CD14-positive monocyte (primary cell): Measurements from ENCODE around the gene STX8. TPM values are rescaled to one million over a fixed set of nuclear protein-coding genes. Genes with fewer than 3 reads are reported as not detected.

ENCODE experiments used
- DNase-seq, 3 donors: peaks; one replicate each; pipeline ENCODE4 v3.0.0-alpha.2; 2011 to 2022
- H2AFZ ChIP-seq: 2 replicates; pipeline ENCODE4 v1.6.0; 2012; ENCODE audit warnings: mild to moderate bottlenecking, low read depth, low read length, inconsistent platforms; ENCODE audit not compliant: insufficient read depth, poor library complexity, severe bottlenecking
- H3K27ac ChIP-seq, 2 donors: 1 replicate in 1 of 2; 2 replicates in 1 of 2; pipeline ENCODE4 v1.5.1; 2012 to 2013; ENCODE audit warnings: low read length in 2 of 2, control low read depth in 1 of 2, inconsistent platforms in 1 of 2, low read depth in 1 of 2, mild to moderate bottlenecking in 1 of 2
- H3K27me3 ChIP-seq, 2 donors: one replicate each; pipeline versions ENCODE4 v1.6.0 to v1.6.1; 2011 to 2013; ENCODE audit warnings: low read length in 2 of 2; ENCODE audit not compliant: control insufficient read depth in 2 of 2, insufficient read depth in 2 of 2
- H3K36me3 ChIP-seq, 2 donors: replicated peaks in 1 of 2; 1 replicate in 1 of 2; 2 replicates in 1 of 2; pipeline versions ENCODE4 v1.5.1 to v1.6.1; 2012 to 2013; ENCODE audit warnings: low read length in 2 of 2, control low read depth in 1 of 2, inconsistent platforms in 1 of 2, mild to moderate bottlenecking in 1 of 2; ENCODE audit not compliant: insufficient read depth in 2 of 2, control insufficient read depth in 1 of 2
- H3K4me1 ChIP-seq, 2 donors: 1 replicate in 1 of 2; 2 replicates in 1 of 2; pipeline versions ENCODE4 v1.5.1 to v1.6.1; 2012 to 2013; ENCODE audit warnings: low read length in 2 of 2, control low read depth in 1 of 2, inconsistent platforms in 1 of 2, mild to moderate bottlenecking in 1 of 2, moderate library complexity in 1 of 2; ENCODE audit not compliant: insufficient read depth in 2 of 2, control insufficient read depth in 1 of 2
- H3K4me2 ChIP-seq: replicated peaks from 2 replicates; pipeline ENCODE3; 2012; ENCODE audit warnings: low read length, moderate library complexity, mild to moderate bottlenecking; ENCODE audit not compliant: poor library complexity, severe bottlenecking; ENCODE audit errors: extremely low read depth
- H3K4me3 ChIP-seq, 3 experiments: fragments of 200-600 bp in 1 of 3; sonication (generic) in 1 of 3; replicated peaks in 1 of 3; 1 replicate in 2 of 3; 2 replicates in 1 of 3; pipeline ENCODE4 v1.5.1; 2011 to 2013; ENCODE audit warnings: low read length in 3 of 3, mild to moderate bottlenecking in 3 of 3, control low read depth in 2 of 3, low read depth in 2 of 3, inconsistent platforms in 1 of 3, moderate library complexity in 1 of 3
- H3K79me2 ChIP-seq: 2 replicates; pipeline ENCODE4 v1.6.0; 2012; ENCODE audit warnings: mild to moderate bottlenecking, control low read depth, inconsistent platforms, low read length, moderate library complexity; ENCODE audit not compliant: insufficient read depth
- H3K9ac ChIP-seq: 2 replicates; pipeline ENCODE4 v1.6.0; 2017; ENCODE audit warnings: low read length, mild to moderate bottlenecking; ENCODE audit not compliant: insufficient read depth, poor library complexity, severe bottlenecking
- H3K9me3 ChIP-seq, 2 donors: replicated peaks in 1 of 2; 1 replicate in 1 of 2; 2 replicates in 1 of 2; pipeline versions ENCODE4 v1.5.1 to v1.6.1; 2012 to 2013; ENCODE audit warnings: low read length in 2 of 2, control low read depth in 1 of 2; ENCODE audit not compliant: control insufficient read depth in 1 of 2, insufficient read depth in 1 of 2
- H4K20me1 ChIP-seq: 2 replicates; pipeline ENCODE4 v1.6.0; 2012; ENCODE audit warnings: mild to moderate bottlenecking, low read length, control low read depth, moderate library complexity; ENCODE audit not compliant: insufficient read depth
- H3K27ac Mint-ChIP-seq, 7 donors: one replicate each; pipeline ENCODE4 v1.8.0; 2020; ENCODE audit warnings: mild to moderate bottlenecking in 7 of 7, mixed read lengths in 7 of 7, moderate library complexity in 6 of 7, inconsistent platforms in 2 of 7
- H3K27me3 Mint-ChIP-seq, 3 donors: one replicate each; pipeline ENCODE4 v1.8.0; 2021 to 2022; ENCODE audit warnings: low read depth in 3 of 3, mild to moderate bottlenecking in 3 of 3, mixed read lengths in 3 of 3, moderate library complexity in 3 of 3, inconsistent platforms in 1 of 3
- H3K36me3 Mint-ChIP-seq, 2 donors: one replicate each; pipeline ENCODE4 v1.8.0; 2020; ENCODE audit warnings: mixed read lengths in 2 of 2, inconsistent platforms in 1 of 2, mild to moderate bottlenecking in 1 of 2
- H3K4me1 Mint-ChIP-seq: one replicate; pipeline ENCODE4 v1.8.0; 2020; ENCODE audit warnings: mild to moderate bottlenecking, mixed read lengths
- H3K4me3 Mint-ChIP-seq, 2 donors: one replicate each; pipeline ENCODE4 v1.8.0; 2020; ENCODE audit warnings: mild to moderate bottlenecking in 2 of 2, mixed read lengths in 2 of 2, moderate library complexity in 1 of 2
- H3K9me3 Mint-ChIP-seq, 7 donors: one replicate each; pipeline ENCODE4 v1.8.0; 2020 to 2022; ENCODE audit warnings: mixed read lengths in 7 of 7, mild to moderate bottlenecking in 6 of 7, moderate library complexity in 6 of 7, inconsistent platforms in 2 of 7
- WGBS: methylation state at CpG from one replicate; pipeline ENCODE4 v1.1.5; 2013; ENCODE audit warnings: missing lambda C conversion rate; ENCODE audit not compliant: insufficient coverage; 5-methylcytosine and 5-hydroxymethylcytosine counted together
- intact Hi-C, 2 donors: fragments of 100-400 bp; cut with micrococcal nuclease; formaldehyde crosslinking; loops; one replicate each; pipeline versions ENCODE4 v1.15.0 to v1.15.1; 2023
- polyA plus RNA-seq, 3 donors: library from polyadenylated mRNA; depleted of rRNA in 1 of 3; unstranded in 2 of 3; stranded (reverse) in 1 of 3; fragments of 300-500 nt in 2 of 3; fragments of >200 nt in 1 of 3; fragmentation: Illumina TruSeq in 2 of 3; gene quantifications; 1 replicate in 2 of 3; 2 replicates in 1 of 3; pipeline ENCODE4 v1.2.3, GENCODE V29; 2012 to 2021
- TF ChIP-seq, protein P1 (sequence below): fragments of 200-600 bp; IDR thresholded peaks from one replicate; pipeline ENCODE4 v1.8.0; 2022; ENCODE audit warnings: antibody characterized with exemption, mild to moderate bottlenecking

The STX8 gene
- polyA plus RNA-seq, 3 donors: 44.4 to 170 (median 142) TPM

DNA sequence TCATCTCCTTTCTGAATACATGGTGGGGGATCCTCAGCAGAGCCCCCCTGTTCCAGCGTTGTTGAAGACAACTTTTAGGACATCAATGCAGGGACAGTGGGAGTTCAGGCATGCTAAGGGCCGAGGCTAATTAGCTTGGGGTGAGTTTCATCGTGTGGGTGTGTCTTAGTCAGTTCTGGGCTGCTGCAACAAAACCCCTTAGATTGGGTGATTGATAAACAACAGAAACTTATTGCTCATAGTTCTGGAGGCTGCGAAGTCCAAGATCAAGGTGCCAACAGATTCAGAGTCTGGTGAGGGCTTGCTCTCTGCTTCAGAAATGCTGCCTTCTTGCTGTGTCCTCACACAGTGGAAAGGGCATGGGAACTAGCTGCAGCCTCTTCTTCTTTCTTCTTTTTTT is 340.3 kb downstream of the STX8 start:
- Histone ChIP-seq H3K9ac (no peak overlapping the region), H2AFZ (no peak overlapping the region), H3K27ac (no peak overlapping the region), H4K20me1 (no peaks in the 10 kb centered on the region), H3K4me1 (peaks cover 9 to 14% of the 10 kb centered on the region in 2 donors), H3K36me3 (no peaks in the 10 kb centered on the region), H3K4me2 (no peak overlapping the region), H3K27me3 (peaks cover 4 to 38% of the 10 kb centered on the region in 2 donors), H3K9me3 (no peaks in the 10 kb centered on the region), H3K4me3 (no peak overlapping the region), H3K79me2 (no peaks in the 10 kb centered on the region)
- Mint-ChIP-seq H3K27ac (peak overlapping the region in 1 of 7 donors; percentile 27), H3K4me1 (peaks cover 12% of the 10 kb centered on the region), H3K36me3 (no peaks in the 10 kb centered on the region), H3K4me3 (no peak overlapping the region), H3K27me3 (peaks cover 23 to 60% (median 43%) of the 10 kb centered on the region in 3 donors), H3K9me3 (peaks cover 0 to 6% (median 0%) of the 10 kb centered on the region in 7 donors)
- 92% methylated on average over 3 of the region's 4 CpGs for WGBS
- TF ChIP-seq, protein P1, sequence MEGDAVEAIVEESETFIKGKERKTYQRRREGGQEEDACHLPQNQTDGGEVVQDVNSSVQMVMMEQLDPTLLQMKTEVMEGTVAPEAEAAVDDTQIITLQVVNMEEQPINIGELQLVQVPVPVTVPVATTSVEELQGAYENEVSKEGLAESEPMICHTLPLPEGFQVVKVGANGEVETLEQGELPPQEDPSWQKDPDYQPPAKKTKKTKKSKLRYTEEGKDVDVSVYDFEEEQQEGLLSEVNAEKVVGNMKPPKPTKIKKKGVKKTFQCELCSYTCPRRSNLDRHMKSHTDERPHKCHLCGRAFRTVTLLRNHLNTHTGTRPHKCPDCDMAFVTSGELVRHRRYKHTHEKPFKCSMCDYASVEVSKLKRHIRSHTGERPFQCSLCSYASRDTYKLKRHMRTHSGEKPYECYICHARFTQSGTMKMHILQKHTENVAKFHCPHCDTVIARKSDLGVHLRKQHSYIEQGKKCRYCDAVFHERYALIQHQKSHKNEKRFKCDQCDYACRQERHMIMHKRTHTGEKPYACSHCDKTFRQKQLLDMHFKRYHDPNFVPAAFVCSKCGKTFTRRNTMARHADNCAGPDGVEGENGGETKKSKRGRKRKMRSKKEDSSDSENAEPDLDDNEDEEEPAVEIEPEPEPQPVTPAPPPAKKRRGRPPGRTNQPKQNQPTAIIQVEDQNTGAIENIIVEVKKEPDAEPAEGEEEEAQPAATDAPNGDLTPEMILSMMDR: no peak
- DNase-seq: no peak
- intact Hi-C loops: no loop called here

DNA sequence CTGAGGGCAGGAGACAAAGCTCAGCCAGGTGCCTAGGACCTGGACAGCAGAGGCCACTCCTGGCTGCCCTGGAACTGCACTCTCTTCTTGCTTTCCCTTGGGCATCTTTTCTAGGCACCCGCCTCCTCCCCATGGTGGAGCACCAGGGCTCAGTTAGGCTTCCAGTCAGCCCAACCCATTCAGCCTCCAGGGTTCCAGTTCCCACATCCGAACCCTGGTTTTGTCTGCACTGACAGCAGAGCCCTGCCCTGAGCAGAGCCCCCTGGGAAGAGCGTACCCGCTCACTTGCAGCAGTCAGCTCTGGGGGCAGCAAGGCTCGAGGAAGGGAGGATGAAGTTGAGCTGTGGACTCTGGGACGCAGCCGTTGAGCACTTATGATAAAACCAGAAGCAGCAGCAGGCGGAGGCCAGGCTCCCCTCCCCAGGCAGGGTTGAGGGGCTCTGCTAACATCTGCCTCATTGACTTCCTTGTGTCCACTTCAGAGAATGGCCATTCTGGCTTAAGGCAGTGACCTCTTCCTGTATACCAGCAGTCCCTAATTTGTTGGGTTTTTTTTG is 341.2 kb downstream of the STX8 start:
- peak overlapping the region in 1 of 2 donors; percentile 39 for H3K4me3 Mint-ChIP-seq
- Histone ChIP-seq H3K27me3 (peaks cover 4 to 34% of the 10 kb centered on the region in 2 donors), H3K4me1 (peaks cover 6 to 8% of the 10 kb centered on the region in 2 donors), H3K27ac (no peak overlapping the region), H3K9me3 (no peaks in the 10 kb centered on the region), H3K36me3 (no peaks in the 10 kb centered on the region), H3K9ac (no peak overlapping the region), H3K4me3 (no peak overlapping the region), H2AFZ (no peak overlapping the region), H3K4me2 (no peak overlapping the region), H4K20me1 (no peaks in the 10 kb centered on the region), H3K79me2 (no peaks in the 10 kb centered on the region)
- peak overlapping the region in 1 of 7 donors; percentile 24 for H3K27ac Mint-ChIP-seq
- peaks cover 0 to 6% (median 0%) of the 10 kb centered on the region in 7 donors for H3K9me3 Mint-ChIP-seq
- peaks cover 9% of the 10 kb centered on the region for H3K4me1 Mint-ChIP-seq
- intact Hi-C loops: no loop called here
- peaks cover 23 to 54% (median 44%) of the 10 kb centered on the region in 3 donors for H3K27me3 Mint-ChIP-seq
- 77% methylated on average over 8 of the region's 8 CpGs for WGBS
- DNase-seq: no peak
- H3K36me3 Mint-ChIP-seq: no peaks in the 10 kb centered on the region
- TF ChIP-seq, protein P1: no peak
